ENCODE results near the gene PRSS2. TPM values are rescaled to one million over a fixed set of nuclear protein-coding genes. Genes with fewer than 3 reads are reported as not detected.
"Not testable (repeated sequence)": the region's sequence is repeated elsewhere in the genome, so short reads cannot be mapped to it uniquely, and the experiment has no call there.

The PRSS2 gene
- polyA plus RNA-seq, 3 donors = not detected

DNA sequence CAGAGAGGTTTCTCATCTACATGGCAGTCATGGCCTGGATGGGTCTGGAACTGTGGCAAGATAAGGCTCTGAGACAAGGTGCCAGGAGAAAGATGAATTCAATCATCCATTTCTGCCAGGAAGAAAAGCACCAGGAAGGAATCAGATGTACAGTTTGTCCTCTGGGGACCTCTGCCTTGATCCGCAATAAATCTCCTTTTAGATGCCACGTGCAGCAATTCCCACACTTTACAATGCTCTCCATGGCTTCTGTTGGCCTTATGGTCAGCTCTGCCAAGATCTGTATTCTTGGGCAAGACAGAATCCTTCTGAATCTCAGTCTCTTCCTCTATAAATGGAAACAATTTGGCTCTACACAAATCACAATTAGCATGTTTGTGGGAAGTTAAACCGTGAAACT, 12.5 kb upstream of the PRSS2 start:
- DNase-seq (ENCODE audit: low read depth in 3 of 3, low spot score in 2 of 3) = not testable (repeated sequence)

DNA sequence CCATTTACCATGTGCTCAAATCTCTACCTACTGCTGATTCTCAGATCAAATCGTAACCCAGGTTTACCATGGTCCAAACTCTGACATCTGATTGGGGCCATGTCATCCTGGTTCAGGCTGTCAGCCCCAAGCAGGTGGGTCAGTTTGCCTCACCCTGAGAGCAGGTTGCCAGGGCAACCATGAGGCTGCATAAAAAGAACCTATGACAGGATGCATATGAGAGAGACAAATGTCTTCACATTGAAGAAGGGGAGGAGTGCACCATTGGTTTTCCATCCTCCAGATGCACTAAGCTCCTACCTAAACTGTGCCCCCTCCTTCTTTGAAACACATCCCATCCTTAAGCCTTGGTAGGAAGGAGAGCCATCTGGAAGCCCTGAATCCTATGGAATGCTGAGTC, 11.3 kb upstream of the PRSS2 start:
- DNase-seq (ENCODE audit: low read depth in 3 of 3, low spot score in 2 of 3) = no peak

DNA sequence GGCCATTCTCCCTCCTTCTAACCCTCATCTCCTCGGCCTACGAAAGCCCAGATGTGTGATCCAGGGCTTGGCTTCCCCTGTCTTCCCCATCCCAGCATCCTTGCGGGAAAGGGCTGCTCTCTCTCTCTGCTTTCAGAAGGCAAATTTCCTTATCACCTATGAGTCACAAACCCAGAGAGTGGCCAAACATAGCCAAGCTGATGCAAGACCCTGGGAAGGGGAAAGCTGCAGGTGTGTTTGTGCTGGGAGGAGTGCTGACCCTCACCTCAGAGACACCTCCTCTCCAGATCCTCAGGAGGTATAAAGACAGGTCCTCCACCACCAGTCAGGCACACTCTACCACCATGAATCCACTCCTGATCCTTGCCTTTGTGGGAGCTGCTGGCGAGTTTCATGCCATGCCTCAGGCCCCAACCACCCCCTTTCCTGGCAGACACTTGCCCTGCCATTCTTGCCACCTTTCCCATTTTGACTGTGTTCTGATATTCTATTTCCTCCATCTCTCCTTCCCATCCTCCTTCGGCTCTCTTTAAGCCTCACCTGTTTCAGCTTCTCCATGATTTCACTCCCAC, 10.6 kb upstream of the PRSS2 start:
- DNase-seq (ENCODE audit: low read depth in 3 of 3, low spot score in 2 of 3) = no peak

DNA sequence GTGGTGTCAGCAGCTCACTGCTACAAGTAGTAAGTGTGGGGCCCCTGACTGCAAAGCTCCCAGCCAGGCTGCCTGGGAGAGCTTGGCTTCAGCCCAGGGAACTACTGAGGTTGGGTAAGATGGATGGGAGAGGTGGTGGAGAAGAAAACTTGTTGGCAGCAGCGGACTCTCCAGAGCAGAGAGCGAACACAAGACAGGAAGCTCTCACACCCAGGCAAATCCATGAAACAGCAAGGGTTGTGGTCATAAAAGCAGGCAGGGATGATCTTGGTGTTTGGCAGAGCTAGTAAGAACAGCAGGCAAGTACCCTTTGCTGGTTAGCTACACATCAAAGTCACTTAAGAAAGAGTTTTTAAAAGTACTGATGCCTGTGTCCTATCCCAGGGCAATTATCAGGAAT, 9.2 kb upstream of the PRSS2 start:
- not testable (repeated sequence) for DNase-seq (ENCODE audit: low read depth in 3 of 3, low spot score in 2 of 3)

DNA sequence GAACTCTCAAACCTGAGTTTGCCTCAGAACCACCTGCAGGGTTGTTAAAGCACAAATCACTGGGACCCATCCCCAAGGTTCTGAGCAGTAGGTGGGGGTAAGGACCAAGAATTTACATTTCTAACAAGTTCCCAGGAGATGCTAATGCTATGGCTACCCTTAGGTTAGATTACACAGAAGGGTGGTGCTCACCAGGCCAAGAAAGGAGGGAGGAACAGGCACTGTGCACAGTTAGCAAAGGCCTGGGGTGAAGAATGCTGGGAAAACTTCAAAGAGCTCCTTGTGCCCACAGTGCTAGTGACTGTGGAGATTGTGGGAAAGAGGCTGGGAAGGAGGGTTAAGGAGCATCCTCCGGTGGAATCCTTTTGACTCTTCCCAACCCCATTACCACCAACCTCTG, 8.7 kb upstream of the PRSS2 start:
- DNase-seq (ENCODE audit: low read depth in 3 of 3, low spot score in 2 of 3) = no peak

DNA sequence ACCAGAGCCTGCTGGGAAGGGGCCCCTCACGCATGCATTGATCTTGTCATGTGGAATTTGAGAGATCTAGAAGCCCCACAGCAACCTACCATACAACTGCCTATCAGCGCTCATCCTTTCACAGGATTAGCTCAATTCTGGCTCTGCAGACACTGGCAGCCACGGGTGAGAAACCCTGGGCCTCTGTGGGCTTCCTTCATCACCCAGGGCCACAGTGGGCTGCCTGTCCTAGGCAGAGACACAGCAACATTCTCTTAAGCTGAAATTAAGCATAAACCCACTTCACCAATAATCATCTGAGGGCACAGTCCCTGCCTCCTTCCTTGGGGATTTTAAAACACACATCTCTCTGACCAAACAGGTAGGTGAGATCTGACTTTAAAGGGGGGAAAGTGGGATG, 3.3 kb upstream of the PRSS2 start:
- DNase-seq (ENCODE audit: low read depth in 3 of 3, low spot score in 2 of 3) = no peak

DNA sequence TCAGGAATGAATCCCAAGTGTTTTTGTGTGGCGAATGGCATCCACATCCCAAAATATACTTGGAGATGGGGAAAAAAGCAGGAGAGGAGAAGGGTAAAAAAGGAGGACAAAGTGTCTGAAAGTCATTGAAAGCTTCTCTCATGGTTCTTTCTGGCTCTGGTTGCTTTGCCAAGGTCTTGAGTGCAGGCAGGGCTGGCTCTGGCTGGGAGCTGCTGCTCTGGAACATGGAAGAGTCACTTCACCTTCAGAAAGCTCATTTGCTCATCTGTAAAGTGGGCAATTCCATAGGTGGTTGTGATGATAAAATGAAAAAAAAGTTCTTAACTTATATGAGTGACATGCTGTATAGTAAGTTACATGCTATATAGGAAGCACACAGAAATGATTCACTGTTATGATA, 2.9 kb upstream of the PRSS2 start:
- no peak for DNase-seq (ENCODE audit: low read depth in 3 of 3, low spot score in 2 of 3)

DNA sequence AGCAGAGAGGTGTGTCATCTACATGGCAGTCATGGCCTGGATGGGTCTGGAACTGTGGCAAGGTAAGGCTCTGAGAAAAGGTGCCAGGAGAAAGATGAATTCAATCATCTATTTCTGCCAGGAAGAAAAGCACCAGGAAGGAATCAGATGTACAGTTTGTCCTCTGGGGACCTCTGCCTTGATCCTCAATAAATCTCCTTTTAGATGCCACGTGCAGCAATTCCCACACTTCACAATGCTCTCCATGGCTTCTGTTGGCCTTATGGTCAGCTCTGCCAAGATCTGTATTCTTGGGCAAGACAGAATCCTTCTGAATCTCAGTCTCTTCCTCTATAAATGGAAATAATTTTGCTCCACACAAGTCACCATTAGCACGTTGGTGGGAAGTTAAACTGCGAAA, 1.9 kb upstream of the PRSS2 start:
- not testable (repeated sequence) for DNase-seq (ENCODE audit: low read depth in 3 of 3, low spot score in 2 of 3)

DNA sequence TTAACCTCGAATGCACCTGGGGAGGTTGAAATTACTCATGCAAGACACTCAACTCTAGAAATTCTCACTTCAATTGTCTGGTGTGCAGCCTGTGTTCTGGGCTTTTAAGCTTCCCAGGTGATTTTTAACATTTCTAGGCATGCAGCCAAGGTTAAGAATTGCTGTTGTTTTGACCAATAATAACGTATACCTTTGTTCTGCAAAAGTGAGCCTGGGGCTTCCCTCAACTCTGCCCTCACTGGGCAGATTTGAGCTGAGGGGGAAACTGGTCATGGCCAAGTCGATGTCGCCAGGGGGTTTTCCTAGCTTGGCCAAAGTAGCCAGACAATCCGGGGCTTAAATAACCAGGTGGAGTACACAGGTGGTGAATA, 568 bp downstream of the PRSS2 start:
- DNase-seq (ENCODE audit: low read depth in 3 of 3, low spot score in 2 of 3) = peak in 2 of 3 donors; percentile 9 to 18

DNA sequence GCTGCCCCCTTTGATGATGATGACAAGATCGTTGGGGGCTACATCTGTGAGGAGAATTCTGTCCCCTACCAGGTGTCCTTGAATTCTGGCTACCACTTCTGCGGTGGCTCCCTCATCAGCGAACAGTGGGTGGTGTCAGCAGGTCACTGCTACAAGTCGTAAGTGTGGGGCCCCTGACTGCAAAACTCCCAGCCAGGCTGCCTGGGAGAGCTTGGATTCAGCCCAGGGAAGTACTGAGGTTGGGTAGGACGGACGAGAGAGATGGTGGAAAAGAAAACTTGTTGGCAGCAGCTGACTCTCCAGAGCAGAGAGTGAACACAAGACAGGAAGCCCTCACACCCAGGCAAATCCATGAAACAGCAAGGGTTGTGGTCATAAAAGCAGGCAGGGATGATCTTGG, 1.3 kb downstream of the PRSS2 start:
- DNase-seq (ENCODE audit: low read depth in 3 of 3, low spot score in 2 of 3) = no peak

DNA sequence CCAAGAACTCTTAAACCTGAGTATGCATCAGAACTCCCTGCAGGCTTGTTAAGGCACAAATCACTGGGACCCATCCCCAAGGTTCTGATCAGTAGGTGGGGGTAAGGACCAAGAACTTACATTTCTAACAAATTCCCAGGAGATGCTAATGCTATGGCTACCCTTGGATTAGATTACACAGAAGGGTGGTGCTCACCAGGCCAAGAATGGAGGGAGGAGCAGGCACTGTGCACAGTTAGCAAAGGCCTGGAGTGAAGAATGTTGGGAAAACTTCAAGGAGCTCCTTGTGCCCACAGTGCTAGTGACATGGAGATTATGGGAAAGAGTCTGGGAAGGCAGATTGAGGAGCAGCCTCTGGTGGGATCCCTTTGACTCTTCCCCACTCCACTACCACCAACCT, 1.9 kb downstream of the PRSS2 start:
- DNase-seq (ENCODE audit: low read depth in 3 of 3, low spot score in 2 of 3) = no peak

DNA sequence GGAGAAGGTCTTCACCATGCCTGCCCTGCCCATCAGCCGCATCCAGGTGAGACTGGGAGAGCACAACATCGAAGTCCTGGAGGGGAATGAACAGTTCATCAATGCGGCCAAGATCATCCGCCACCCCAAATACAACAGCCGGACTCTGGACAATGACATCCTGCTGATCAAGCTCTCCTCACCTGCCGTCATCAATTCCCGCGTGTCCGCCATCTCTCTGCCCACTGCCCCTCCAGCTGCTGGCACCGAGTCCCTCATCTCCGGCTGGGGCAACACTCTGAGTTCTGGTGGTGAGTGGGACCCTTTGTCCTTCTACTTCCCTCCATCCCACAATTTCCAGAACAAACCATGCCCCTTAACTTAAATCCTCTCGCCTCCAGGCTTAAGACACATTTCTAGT, 2.5 kb downstream of the PRSS2 start:
- no peak for DNase-seq (ENCODE audit: low read depth in 3 of 3, low spot score in 2 of 3)

DNA sequence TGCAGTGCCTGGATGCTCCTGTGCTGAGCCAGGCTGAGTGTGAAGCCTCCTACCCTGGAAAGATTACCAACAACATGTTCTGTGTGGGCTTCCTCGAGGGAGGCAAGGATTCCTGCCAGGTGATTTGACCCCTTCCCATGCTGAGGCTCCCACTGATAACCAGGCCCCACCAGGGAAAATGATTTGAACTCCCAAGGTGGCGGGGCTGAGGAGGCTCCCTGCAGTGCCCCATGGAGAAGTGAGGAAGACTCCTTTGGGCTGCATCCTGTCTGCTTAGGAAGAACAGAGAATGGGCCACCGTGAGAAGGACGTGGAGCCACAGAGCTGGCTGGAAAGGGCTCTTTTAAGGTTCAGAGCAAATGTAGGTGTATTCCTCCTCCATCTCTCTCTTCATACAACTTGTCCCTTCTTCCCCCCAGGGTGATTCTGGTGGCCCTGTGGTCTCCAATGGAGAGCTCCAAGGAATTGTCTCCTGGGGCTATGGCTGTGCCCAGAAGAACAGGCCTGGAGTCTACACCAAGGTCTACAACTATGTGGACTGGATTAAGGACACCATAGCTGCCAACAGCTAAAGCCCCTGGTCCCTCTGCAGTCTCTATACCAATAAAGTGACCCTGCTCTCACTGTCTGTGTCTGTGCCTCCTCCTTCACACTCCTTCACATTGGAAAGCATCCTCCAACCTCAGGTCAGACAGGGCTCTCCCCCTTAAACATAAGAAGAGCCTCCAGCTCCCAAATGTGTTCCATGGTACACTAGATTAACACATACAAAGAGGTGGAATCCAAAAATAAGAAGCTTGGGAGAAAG, 3.4 kb downstream of the PRSS2 start:
- no peak for DNase-seq (ENCODE audit: low read depth in 3 of 3, low spot score in 2 of 3)

DNA sequence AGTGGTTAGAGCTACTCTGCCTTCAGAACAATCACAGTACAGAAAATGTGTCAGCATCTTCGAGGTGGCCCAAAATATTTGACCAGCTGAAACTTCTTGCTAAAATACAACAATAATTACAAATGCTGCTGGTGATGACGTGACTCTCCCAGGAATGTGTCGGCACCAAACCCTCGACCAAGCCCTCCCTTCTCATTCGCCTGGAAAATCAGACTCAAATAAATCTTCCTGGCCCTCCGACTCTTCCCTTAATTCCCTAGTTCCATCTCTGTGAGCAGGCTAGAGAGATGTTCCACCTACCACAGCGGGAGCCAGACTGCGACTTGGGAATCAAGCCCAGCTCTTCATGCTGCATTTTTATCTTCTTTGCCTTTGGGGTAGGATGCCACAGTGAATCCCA, 4.1 kb downstream of the PRSS2 start:
- DNase-seq (ENCODE audit: low read depth in 3 of 3, low spot score in 2 of 3) = no peak

DNA sequence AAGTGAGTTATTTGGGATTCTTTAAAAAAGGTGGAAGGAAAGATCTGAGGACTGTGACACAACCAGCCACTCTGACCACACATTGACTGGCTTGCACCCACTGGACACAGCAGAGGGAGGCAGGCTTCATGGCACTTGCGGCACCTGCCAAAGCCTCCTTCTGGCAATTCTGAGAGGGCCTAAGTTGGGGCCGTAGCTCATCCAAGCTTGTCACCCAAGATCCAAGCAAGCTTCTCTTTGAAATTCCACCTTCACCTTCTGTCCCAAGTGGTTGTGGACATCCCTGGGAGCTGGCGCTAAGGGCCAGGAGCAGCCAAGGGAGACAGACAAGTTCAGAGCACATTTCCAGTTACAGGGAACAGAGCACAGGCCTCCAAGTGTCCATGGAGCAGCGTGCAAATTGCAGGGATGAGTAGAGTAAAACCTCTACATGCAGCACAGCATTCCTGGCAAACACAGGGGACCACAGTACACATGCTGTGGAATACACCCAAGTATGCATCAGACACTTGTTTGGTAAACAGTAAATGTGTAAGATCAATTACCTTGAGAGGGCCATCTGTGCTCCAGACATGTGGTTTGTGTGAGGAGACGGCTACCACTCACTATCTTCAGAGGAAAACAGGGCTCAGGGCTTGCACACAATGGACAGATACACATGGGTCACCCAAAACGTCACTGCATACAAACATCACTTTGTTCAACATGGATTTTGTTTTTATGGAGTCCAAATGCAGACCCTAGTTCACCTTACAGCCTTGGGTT, 4.8 kb downstream of the PRSS2 start:
- not testable (repeated sequence) for DNase-seq (ENCODE audit: low read depth in 3 of 3, low spot score in 2 of 3)

DNA sequence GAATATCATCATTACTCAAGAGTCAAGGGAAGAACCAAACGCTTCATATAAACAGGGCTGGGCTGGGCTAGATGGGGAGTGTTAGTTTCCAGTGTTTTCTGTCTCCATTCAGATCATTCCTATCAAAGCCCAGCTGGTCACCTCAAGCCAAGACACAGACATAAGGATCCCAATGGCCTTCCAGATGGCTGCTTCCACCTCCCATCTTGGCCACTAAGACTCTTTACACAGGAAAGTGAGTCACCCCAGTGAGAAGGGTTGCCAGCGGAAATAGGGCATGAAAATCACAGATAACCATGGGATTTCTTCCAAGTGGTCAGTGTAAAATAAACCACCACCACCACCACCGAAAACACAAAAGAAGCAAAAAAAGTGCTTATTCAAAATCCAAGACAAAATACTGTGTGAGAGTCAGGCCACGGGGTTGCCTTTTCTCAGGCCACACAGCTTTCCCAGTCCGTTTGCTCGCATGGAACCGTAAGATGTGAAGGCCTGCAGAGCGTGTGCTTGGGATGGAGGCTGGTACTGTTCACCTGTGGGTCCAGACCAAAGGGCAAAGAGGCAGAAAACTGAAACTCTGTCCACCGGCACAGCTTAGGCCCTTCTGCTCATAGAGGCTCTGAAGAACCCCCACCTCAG, 5.6 kb downstream of the PRSS2 start:
- no peak for DNase-seq (ENCODE audit: low read depth in 3 of 3, low spot score in 2 of 3)

DNA sequence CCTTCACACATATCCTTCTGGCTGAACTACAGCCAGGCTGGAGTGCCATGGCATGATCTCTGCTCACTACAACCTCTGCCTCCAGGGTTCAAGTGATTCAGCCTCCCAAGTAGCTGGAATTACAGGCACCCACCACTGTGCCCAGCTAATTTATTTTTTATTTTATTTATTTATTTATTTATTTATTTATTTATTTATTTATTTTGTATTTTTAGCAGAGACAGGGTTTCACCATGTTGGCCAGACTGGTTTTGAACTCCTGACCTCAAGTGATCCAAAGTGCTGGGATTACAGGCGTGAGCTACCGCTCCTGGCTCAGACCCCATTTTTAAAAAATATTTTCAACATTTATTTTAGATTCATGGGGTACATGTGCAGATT, 6.1 kb downstream of the PRSS2 start:
- DNase-seq (ENCODE audit: low read depth in 3 of 3, low spot score in 2 of 3) = not testable (repeated sequence)

DNA sequence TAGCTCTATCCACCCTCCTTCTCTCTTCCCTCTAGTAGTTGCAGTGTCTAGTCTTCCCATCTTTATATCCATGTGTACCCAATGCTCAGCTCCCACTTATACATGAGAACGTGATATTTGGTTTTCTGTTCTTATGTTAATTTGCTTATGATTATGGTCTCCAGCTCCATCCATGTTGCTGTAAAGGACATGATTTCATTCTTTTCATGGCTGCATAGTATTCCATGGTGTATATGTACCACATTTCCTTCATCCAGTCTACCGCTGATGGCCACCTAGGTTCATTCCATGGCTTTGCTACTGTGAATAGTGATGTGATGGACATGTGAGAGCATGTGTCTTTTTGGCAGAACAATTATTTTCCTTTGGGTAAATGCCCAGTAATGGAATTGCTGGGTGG, 6.5 kb downstream of the PRSS2 start:
- DNase-seq (ENCODE audit: low read depth in 3 of 3, low spot score in 2 of 3) = no peak

DNA sequence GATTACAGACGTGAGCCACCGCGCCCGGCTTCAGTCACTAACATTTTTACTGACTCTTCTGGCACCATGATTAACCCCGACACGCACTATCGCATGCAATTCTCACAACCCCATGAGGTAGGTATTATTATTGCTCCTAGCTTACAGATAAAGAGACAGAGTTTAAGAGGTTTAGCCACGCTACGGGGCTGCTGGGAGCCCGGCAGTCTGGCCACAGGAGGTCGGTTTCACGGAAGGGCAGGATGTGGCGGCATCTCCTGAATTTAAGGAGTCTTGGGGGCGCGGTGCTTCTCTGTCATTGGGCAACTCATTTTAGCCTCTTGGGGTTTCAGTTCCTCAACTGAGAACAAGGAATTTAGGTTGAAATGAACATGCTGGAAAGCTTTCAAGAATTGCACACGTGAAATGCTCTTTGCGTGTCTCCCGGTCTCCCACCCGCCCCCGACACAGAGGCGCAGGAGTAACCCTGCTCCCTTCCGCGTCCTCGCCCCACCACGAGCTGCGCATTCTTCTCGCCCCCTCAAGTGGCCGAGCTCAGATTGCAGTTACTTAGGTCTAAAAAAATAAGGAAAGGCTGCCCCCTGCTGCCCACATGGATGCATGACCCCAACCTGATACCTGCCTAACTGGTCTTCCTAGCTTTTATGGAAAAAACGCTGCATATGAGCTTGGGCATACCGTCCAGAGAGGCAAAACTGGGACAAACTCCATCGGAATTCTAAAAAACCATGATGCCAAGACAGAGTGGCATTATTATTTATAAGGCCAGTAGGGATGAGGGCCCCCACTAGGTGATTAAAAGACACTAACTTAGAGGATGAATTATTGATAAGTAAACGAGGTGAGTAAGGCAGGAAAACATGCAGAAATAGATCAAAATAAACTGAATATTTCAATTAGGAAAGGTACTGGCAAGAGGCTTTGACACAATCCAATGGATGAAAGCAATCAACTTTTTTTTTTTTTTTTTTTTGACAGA, 12.4 kb downstream of the PRSS2 start:
- peak; percentile 72 to 83 (median 82) for DNase-seq (ENCODE audit: low read depth in 3 of 3, low spot score in 2 of 3)

DNA sequence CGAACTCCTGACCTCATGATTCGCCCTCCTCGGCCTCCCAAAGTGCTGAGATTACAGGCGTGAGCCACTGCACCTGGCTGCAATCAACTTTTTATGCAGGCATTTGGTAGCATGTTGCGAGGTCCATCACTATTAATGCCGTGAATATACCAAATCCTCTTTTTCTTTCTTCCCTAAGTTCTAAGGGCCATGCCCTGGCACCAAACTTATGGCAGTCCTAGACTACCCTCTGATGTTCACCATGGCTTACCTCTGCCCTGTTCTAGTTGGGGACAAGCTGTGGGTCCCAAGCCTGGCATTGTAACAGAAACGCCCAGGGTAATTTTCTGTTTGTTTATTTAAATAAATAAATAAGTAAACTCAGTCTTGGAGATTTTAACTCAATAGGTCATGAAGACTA, 13.3 kb downstream of the PRSS2 start:
- DNase-seq (ENCODE audit: low read depth in 3 of 3, low spot score in 2 of 3) = no peak
